H9 (cell line): ENCODE results near the gene MYH7. TPM values are rescaled to one million over a fixed set of nuclear protein-coding genes. Genes with fewer than 3 reads are reported as not detected.

Source experiments
- DNase-seq: peaks from one replicate; pipeline ENCODE4 v3.0.0-alpha.2; 2017
- H2AFZ ChIP-seq: one replicate; pipeline ENCODE4 v1.6.1; 2013; ENCODE audit warnings: mild to moderate bottlenecking, low read length, control low read depth, moderate library complexity
- H2AK5ac ChIP-seq: 2 replicates; pipeline ENCODE4 v1.6.1; 2013; ENCODE audit warnings: low read length, control low read depth, mixed read lengths; ENCODE audit not compliant: insufficient read length
- H2BK120ac ChIP-seq: one replicate; pipeline ENCODE4 v1.6.1; 2013; ENCODE audit warnings: low read depth, mild to moderate bottlenecking, low read length, control low read depth, inconsistent platforms; ENCODE audit not compliant: poor library complexity, severe bottlenecking
- H2BK12ac ChIP-seq: 2 replicates; pipeline ENCODE4 v1.6.1; 2013; ENCODE audit warnings: low read length, control low read depth, mixed read lengths, low read depth; ENCODE audit not compliant: insufficient read length
- H2BK15ac ChIP-seq: 2 replicates; pipeline ENCODE4 v1.6.1; 2013; ENCODE audit warnings: low read depth, low read length, control low read depth
- H2BK20ac ChIP-seq: one replicate; pipeline ENCODE4 v1.6.1; 2013; ENCODE audit warnings: low read depth, mild to moderate bottlenecking, low read length, control low read depth, inconsistent platforms; ENCODE audit not compliant: poor library complexity, severe bottlenecking
- H2BK5ac ChIP-seq: 2 replicates; pipeline ENCODE4 v1.6.1; 2013; ENCODE audit warnings: low read length, control low read depth, mixed read lengths; ENCODE audit not compliant: insufficient read length
- H3K14ac ChIP-seq: 2 replicates; pipeline ENCODE4 v1.6.1; 2013; ENCODE audit warnings: low read length, control low read depth; ENCODE audit not compliant: insufficient read depth
- H3K18ac ChIP-seq: 2 replicates; pipeline ENCODE4 v1.6.1; 2013; ENCODE audit warnings: low read depth, mild to moderate bottlenecking, mixed read lengths, low read length, control low read depth; ENCODE audit not compliant: insufficient read length
- H3K23ac ChIP-seq: 2 replicates; pipeline ENCODE4 v1.6.1; 2013; ENCODE audit warnings: low read length, control low read depth, mixed read lengths, low read depth; ENCODE audit not compliant: insufficient read length
- H3K23me2 ChIP-seq: 2 replicates; pipeline ENCODE4 v1.6.1; 2013; ENCODE audit warnings: low read depth, mild to moderate bottlenecking, mixed read lengths, low read length, control low read depth; ENCODE audit not compliant: insufficient read length, poor library complexity, severe bottlenecking
- H3K27ac ChIP-seq: 2 replicates; pipeline ENCODE4 v1.5.1; 2013; ENCODE audit warnings: low read length, control low read depth, mixed read lengths, low read depth; ENCODE audit not compliant: insufficient read length
- H3K27me3 ChIP-seq: 2 replicates; pipeline ENCODE4 v1.6.1; 2013; ENCODE audit warnings: low read length, control low read depth, inconsistent platforms; ENCODE audit not compliant: insufficient read depth
- H3K4ac ChIP-seq: 2 replicates; pipeline ENCODE4 v1.6.1; 2013; ENCODE audit warnings: low read depth, mild to moderate bottlenecking, control low read depth, inconsistent platforms, low read length, moderate library complexity
- H3K4me1 ChIP-seq: 2 replicates; pipeline ENCODE4 v1.6.1; 2013; ENCODE audit warnings: low read length, control low read depth, inconsistent platforms; ENCODE audit not compliant: insufficient read depth
- H3K4me2 ChIP-seq: 2 replicates; pipeline ENCODE4 v1.6.1; 2013; ENCODE audit warnings: low read length, control low read depth, mixed read lengths; ENCODE audit not compliant: insufficient read length, insufficient read depth
- H3K56ac ChIP-seq: 2 replicates; pipeline ENCODE4 v1.6.1; 2013; ENCODE audit warnings: low read depth, mild to moderate bottlenecking, mixed read lengths, low read length, control low read depth; ENCODE audit not compliant: insufficient read length
- H3K79me1 ChIP-seq: 2 replicates; pipeline ENCODE4 v1.6.1; 2013; ENCODE audit warnings: low read depth, mild to moderate bottlenecking, moderate library complexity, low read length, control low read depth, inconsistent platforms; ENCODE audit not compliant: insufficient read depth, poor library complexity, severe bottlenecking
- H3K79me2 ChIP-seq: 2 replicates; pipeline ENCODE4 v1.6.1; 2013; ENCODE audit warnings: low read length, control low read depth, inconsistent platforms; ENCODE audit not compliant: insufficient read depth
- H3K9ac ChIP-seq: 2 replicates; pipeline ENCODE4 v1.6.1; 2013; ENCODE audit warnings: low read length, control low read depth, mixed read lengths; ENCODE audit not compliant: insufficient read length; ENCODE audit errors: extremely low read depth
- H3K9me3 ChIP-seq: one replicate; pipeline ENCODE4 v1.6.1; 2013; ENCODE audit warnings: low read depth, low read length, inconsistent platforms; ENCODE audit not compliant: control insufficient read depth
- H3T11ph ChIP-seq: one replicate; pipeline ENCODE4 v1.6.1; 2013; ENCODE audit warnings: mild to moderate bottlenecking, low read length, control low read depth, inconsistent platforms
- H4K20me1 ChIP-seq: one replicate; pipeline ENCODE4 v1.6.1; 2013; ENCODE audit not compliant: control insufficient read depth, insufficient read length, insufficient read depth
- H4K5ac ChIP-seq: 2 replicates; pipeline ENCODE4 v1.6.1; 2013; ENCODE audit warnings: low read depth, mild to moderate bottlenecking, mixed read lengths, low read length, control low read depth; ENCODE audit not compliant: insufficient read length
- H4K8ac ChIP-seq: replicated peaks from 2 replicates; pipeline ENCODE4 v1.6.1; 2013; ENCODE audit warnings: low read length, control low read depth, mixed read lengths, low read depth; ENCODE audit not compliant: insufficient read length
- H4K91ac ChIP-seq: 2 replicates; pipeline ENCODE4 v1.6.1; 2013; ENCODE audit warnings: low read depth, mild to moderate bottlenecking, moderate library complexity, mixed read lengths, low read length, control low read depth; ENCODE audit not compliant: insufficient read length
- H3K27ac Mint-ChIP-seq, 3 experiments: 2 replicates in 2 of 3; 3 replicates in 1 of 3; pipeline ENCODE4 v1.8.0; 2020 to 2021; ENCODE audit warnings: mixed read lengths in 3 of 3, mild to moderate bottlenecking in 1 of 3, moderate library complexity in 1 of 3
- H3K27me3 Mint-ChIP-seq: 2 replicates; pipeline ENCODE4 v1.8.0; 2021; ENCODE audit warnings: low read depth, mild to moderate bottlenecking, moderate library complexity, mixed read lengths
- H3K36me3 Mint-ChIP-seq, 3 experiments: 2 replicates in 2 of 3; 3 replicates in 1 of 3; pipeline ENCODE4 v1.8.0; 2020 to 2021; ENCODE audit warnings: low read depth in 3 of 3, mixed read lengths in 3 of 3; ENCODE audit not compliant: insufficient read depth in 1 of 3
- H3K4me1 Mint-ChIP-seq, 2 experiments: 2 replicates each; pipeline ENCODE4 v1.8.0; 2020; ENCODE audit warnings: mixed read lengths in 2 of 2
- H3K4me3 Mint-ChIP-seq, 2 experiments: 2 replicates in 1 of 2; 3 replicates in 1 of 2; pipeline ENCODE4 v1.8.0; 2020 to 2021; ENCODE audit warnings: mild to moderate bottlenecking in 2 of 2, mixed read lengths in 2 of 2, moderate library complexity in 1 of 2
- H3K9me3 Mint-ChIP-seq, 2 experiments: 2 replicates in 1 of 2; 3 replicates in 1 of 2; pipeline ENCODE4 v1.8.0; 2020; ENCODE audit warnings: mild to moderate bottlenecking in 2 of 2, mixed read lengths in 2 of 2, moderate library complexity in 1 of 2
- WGBS: extraction: QIAGEN DNeasy Blood & Tissue Kit; methylation state at CpG from one replicate; pipeline ENCODE4 v1.1.7; 2013; ENCODE audit warnings: missing lambda C conversion rate, low lambda C conversion rate, mixed read lengths; ENCODE audit not compliant: insufficient read length; ENCODE audit errors: extremely low coverage; 5-methylcytosine and 5-hydroxymethylcytosine counted together
- total RNA-seq: library from RNA; stranded (reverse); gene quantifications from 2 replicates; pipeline ENCODE4 v1.2.1, GENCODE V29; 2021
- TF ChIP-seq, protein P1 (sequence below): fragments of 200-600 bp; sonication (generic); conservative IDR thresholded peaks from 3 replicates; pipeline ENCODE4 v1.8.0; 2021; ENCODE audit warnings: antibody characterized with exemption, mild to moderate bottlenecking

The MYH7 gene
- total RNA-seq, 1 experiment from 2014 or later = not detected

- no peak overlapping the region for H3K14ac ChIP-seq
- no peak overlapping the region for H2BK5ac ChIP-seq
- DNase-seq = no peak
Observed at GRCh38 chr14:23399136-23399535, 36.3 kb downstream of the MYH7 start.

More at GRCh38 chr14:23399136-23399535, 36.3 kb downstream of the MYH7 start:
- Mint-ChIP-seq H3K4me3 (no peak overlapping the region), H3K9me3 (no peaks in the 10 kb centered on the region; a peak in 1 of 5 replicates), H3K4me1 (peaks cover 2 to 8% of the 10 kb centered on the region in 2 experiments; a peak in 3 of 4 replicates), H3K36me3 (no peaks in the 10 kb centered on the region), H3K27me3 (peaks cover 42% of the 10 kb centered on the region), H3K27ac (no peak overlapping the region)
- no peak overlapping the region for H3K27ac ChIP-seq
- no peaks in the 10 kb centered on the region for H3K79me1 ChIP-seq
- H3K4me1 ChIP-seq = no peaks in the 10 kb centered on the region
- no peak overlapping the region for H3K23ac ChIP-seq
- no peak overlapping the region for H2BK12ac ChIP-seq
- H4K8ac ChIP-seq = no peak overlapping the region
- no peaks in the 10 kb centered on the region for H3K9me3 ChIP-seq
- H2AFZ ChIP-seq = no peak overlapping the region
- H3K79me2 ChIP-seq = no peaks in the 10 kb centered on the region
- no peaks in the 10 kb centered on the region for H3K27me3 ChIP-seq
- no CpG with 5 or more reads among the region's 3 CpGs for WGBS
- no peak overlapping the region for H2BK20ac ChIP-seq
- H3K9ac ChIP-seq = no peak overlapping the region
- H3K18ac ChIP-seq = no peak overlapping the region
- H3K23me2 ChIP-seq = no peaks in the 10 kb centered on the region
- TF ChIP-seq, protein P1, sequence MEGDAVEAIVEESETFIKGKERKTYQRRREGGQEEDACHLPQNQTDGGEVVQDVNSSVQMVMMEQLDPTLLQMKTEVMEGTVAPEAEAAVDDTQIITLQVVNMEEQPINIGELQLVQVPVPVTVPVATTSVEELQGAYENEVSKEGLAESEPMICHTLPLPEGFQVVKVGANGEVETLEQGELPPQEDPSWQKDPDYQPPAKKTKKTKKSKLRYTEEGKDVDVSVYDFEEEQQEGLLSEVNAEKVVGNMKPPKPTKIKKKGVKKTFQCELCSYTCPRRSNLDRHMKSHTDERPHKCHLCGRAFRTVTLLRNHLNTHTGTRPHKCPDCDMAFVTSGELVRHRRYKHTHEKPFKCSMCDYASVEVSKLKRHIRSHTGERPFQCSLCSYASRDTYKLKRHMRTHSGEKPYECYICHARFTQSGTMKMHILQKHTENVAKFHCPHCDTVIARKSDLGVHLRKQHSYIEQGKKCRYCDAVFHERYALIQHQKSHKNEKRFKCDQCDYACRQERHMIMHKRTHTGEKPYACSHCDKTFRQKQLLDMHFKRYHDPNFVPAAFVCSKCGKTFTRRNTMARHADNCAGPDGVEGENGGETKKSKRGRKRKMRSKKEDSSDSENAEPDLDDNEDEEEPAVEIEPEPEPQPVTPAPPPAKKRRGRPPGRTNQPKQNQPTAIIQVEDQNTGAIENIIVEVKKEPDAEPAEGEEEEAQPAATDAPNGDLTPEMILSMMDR = no peak
- H3K56ac ChIP-seq = no peak overlapping the region
- H4K91ac ChIP-seq = no peak overlapping the region
- H4K20me1 ChIP-seq = no peaks in the 10 kb centered on the region
- no peak overlapping the region for H3T11ph ChIP-seq
- H2BK120ac ChIP-seq = no peak overlapping the region
- H2BK15ac ChIP-seq = no peak overlapping the region
- no peak overlapping the region for H3K4ac ChIP-seq
- no peak overlapping the region for H3K4me2 ChIP-seq
- H2AK5ac ChIP-seq = no peak overlapping the region
- H4K5ac ChIP-seq = no peak overlapping the region
